Testis (tissue), 3 donors: ENCODE results near the gene SHISA8. TPM values are rescaled to one million over a fixed set of nuclear protein-coding genes. Genes with fewer than 3 reads are reported as not detected.

Experiments
- DNase-seq: peaks from one replicate; pipeline ENCODE4 v3.0.0-alpha.2; 2019
- H3K27ac ChIP-seq, 2 donors: fragments of 200-600 bp; sonication (generic); one replicate each; pipeline ENCODE4 v1.5.1; 2019
- H3K27me3 ChIP-seq: fragments of 200-600 bp; sonication (generic); one replicate; pipeline ENCODE4 v1.5.1; 2019
- H3K36me3 ChIP-seq: fragments of 200-600 bp; sonication (generic); one replicate; pipeline ENCODE4 v1.5.1; 2017; ENCODE audit warnings: low read depth; ENCODE audit errors: missing control alignments
- H3K4me1 ChIP-seq: fragments of 200-600 bp; sonication (generic); one replicate; pipeline ENCODE4 v1.5.1; 2019
- H3K4me3 ChIP-seq, 2 donors: fragments of 200-600 bp; sonication (generic); one replicate each; pipeline ENCODE4 v1.5.1; 2017 to 2019
- H3K9me3 ChIP-seq: fragments of 200-600 bp; sonication (generic); one replicate; pipeline ENCODE4 v1.5.1; 2017
- CTCF ChIP-seq, 3 experiments: fragments of 450-650 bp in 2 of 3; fragments of 200-600 bp in 1 of 3; sonication (generic) in 1 of 3; IDR thresholded peaks; one replicate each; pipeline ENCODE4 v1.5.1; 2016 to 2019; ENCODE audit warnings: antibody characterized with exemption in 3 of 3, mild to moderate bottlenecking in 2 of 3, moderate library complexity in 1 of 3
- POLR2A ChIP-seq: fragments of 450-650 bp; IDR thresholded peaks from one replicate; pipeline ENCODE4 v1.6.1; 2017; ENCODE audit warnings: antibody characterized with exemption, mild to moderate bottlenecking, moderate library complexity
- WGBS, 2 donors: methylation state at CpG; one replicate each; pipeline ENCODE4 v1.1.5; 2018; 5-methylcytosine and 5-hydroxymethylcytosine counted together
- intact Hi-C: fragments of 100-400 bp; cut with DNase I; formaldehyde crosslinking; loops from one replicate; pipeline ENCODE4 v1.15.1; 2023; ENCODE audit warnings: low total_unique reads
- polyA plus RNA-seq: library from polyadenylated mRNA; stranded (reverse); fragments of 350-450 nt; fragmentation: Illumina TruSeq; extraction: RNeasy Lipid Tissue Mini Kit (QIAGEN cat#74804); gene quantifications from one replicate; pipeline ENCODE4 v1.2.3, GENCODE V29; 2014; ENCODE audit warnings: low read depth, low replicate concordance; ENCODE audit not compliant: insufficient read depth
- total RNA-seq, 2 donors: library from RNA; depleted of rRNA; stranded (reverse); fragments of >200 nt; gene quantifications; one replicate each; pipeline ENCODE4 v1.2.3, GENCODE V29; 2016

Gene SHISA8
- total and polyA plus RNA-seq, 3 donors from 2014 or later: 1.3 to 1.4 TPM; not detected in 1

- Histone ChIP-seq H3K9me3 (no peaks in the 10 kb centered on the region), H3K27ac (no peak overlapping the region), H3K4me1 (no peaks in the 10 kb centered on the region), H3K36me3 (no peaks in the 10 kb centered on the region), H3K4me3 (no peak overlapping the region), H3K27me3 (no peaks in the 10 kb centered on the region)
- TF ChIP-seq CTCF (IDR thresholded peaks at IDR 0.05) (no peak), POLR2A (no peak)
- WGBS, 2 donors: 94 to 95% methylated on average over 16 to 17 of the region's 17 CpGs
- DNase-seq: no peak
- intact Hi-C loops: no loop called here
Observed at GRCh38 chr22:41934284-41935014, 19.6 kb upstream of the SHISA8 start.

- 89% methylated on average over 3 to 16 of the region's 16 CpGs for WGBS, 2 donors
Observed at GRCh38 chr22:41933411-41934177, 18.7 kb upstream of the SHISA8 start.

GRCh38 chr22:41932353-41932752 lies 17.5 kb upstream of the SHISA8 start:
- Histone ChIP-seq H3K4me3 (no peak overlapping the region), H3K4me1 (no peaks in the 10 kb centered on the region), H3K9me3 (no peaks in the 10 kb centered on the region), H3K27ac (no peak overlapping the region), H3K36me3 (no peaks in the 10 kb centered on the region), H3K27me3 (no peaks in the 10 kb centered on the region)
- intact Hi-C loops: no loop called here
- WGBS, 2 donors: 97 to 100% methylated on average over 1 to 12 of the region's 12 CpGs
- no peak for TF ChIP-seq POLR2A
- no peak for TF ChIP-seq CTCF (IDR thresholded peaks at IDR 0.05)
- no peak for DNase-seq

More at GRCh38 chr22:41933411-41934177, 18.7 kb upstream of the SHISA8 start:
- no peak for DNase-seq
- Histone ChIP-seq H3K9me3 (no peaks in the 10 kb centered on the region), H3K27ac (no peak overlapping the region), H3K36me3 (no peaks in the 10 kb centered on the region), H3K4me3 (no peak overlapping the region), H3K27me3 (no peaks in the 10 kb centered on the region), H3K4me1 (no peaks in the 10 kb centered on the region)
- TF ChIP-seq POLR2A (no peak), CTCF (IDR thresholded peaks at IDR 0.05) (no peak)
- intact Hi-C loops: no loop called here

GRCh38 chr22:41931701-41932269 lies 16.9 kb upstream of the SHISA8 start:
- DNase-seq: no peak
- Histone ChIP-seq H3K27me3 (no peaks in the 10 kb centered on the region), H3K9me3 (no peaks in the 10 kb centered on the region), H3K4me1 (no peaks in the 10 kb centered on the region), H3K27ac (no peak overlapping the region), H3K4me3 (no peak overlapping the region), H3K36me3 (no peaks in the 10 kb centered on the region)
- WGBS, 2 donors: 82 to 92% methylated on average over 9 to 10 of the region's 10 CpGs
- TF ChIP-seq POLR2A: no peak
- TF ChIP-seq CTCF (IDR thresholded peaks at IDR 0.05): no peak
- intact Hi-C loops: no loop called here
